HepG2 (cell line): Measurements from ENCODE around the gene WHAMM. TPM values are rescaled to one million over a fixed set of nuclear protein-coding genes. Genes with fewer than 3 reads are reported as not detected.

Experiments used
- ARID2 ChIP-seq: sonication (generic); formaldehyde crosslinking; IDR thresholded peaks from 2 replicates; pipeline ENCODE4 v1.8.1; 2022; ENCODE audit warnings: mild to moderate bottlenecking, missing genetic modification reagents, borderline replicate concordance
- CC2D1A ChIP-seq: sonication (generic); formaldehyde crosslinking; IDR thresholded peaks from 2 replicates; pipeline ENCODE4 v1.8.1; 2023; ENCODE audit warnings: mild to moderate bottlenecking, missing genetic modification reagents
- DR1 ChIP-seq: sonication (generic); formaldehyde crosslinking; IDR thresholded peaks from 2 replicates; pipeline ENCODE4 v1.8.0; 2021; ENCODE audit warnings: mild to moderate bottlenecking, missing genetic modification reagents, inconsistent platforms
- GABPB1 ChIP-seq: IDR thresholded peaks from 2 replicates; pipeline ENCODE4 v1.6.1; 2016; ENCODE audit warnings: mild to moderate bottlenecking, missing genetic modification reagents, moderate library complexity, missing compliant biosample characterization
- HES4 ChIP-seq: sonication (generic); formaldehyde crosslinking; IDR thresholded peaks from 2 replicates; pipeline ENCODE4 v1.9.0; 2021; ENCODE audit warnings: mild to moderate bottlenecking, missing genetic modification reagents, borderline replicate concordance
- NFIB ChIP-seq: sonication (generic); formaldehyde crosslinking; IDR thresholded peaks from 2 replicates; pipeline ENCODE4 v1.9.0; 2021; ENCODE audit warnings: missing genetic modification reagents, mild to moderate bottlenecking, borderline replicate concordance
- NRL ChIP-seq: sonication (generic); formaldehyde crosslinking; IDR thresholded peaks from 2 replicates; pipeline ENCODE4 v1.5.0; 2020; ENCODE audit warnings: missing genetic modification reagents, mild to moderate bottlenecking, moderate library complexity, borderline replicate concordance
- SETDB1 ChIP-seq: sonication (generic); formaldehyde crosslinking; IDR thresholded peaks from 2 replicates; pipeline ENCODE4 v1.5.1; 2020; ENCODE audit warnings: missing genetic modification reagents, mild to moderate bottlenecking, borderline replicate concordance
- TCF7L2 ChIP-seq: IDR thresholded peaks from 2 replicates; pipeline ENCODE4 v1.6.1; 2011; ENCODE audit warnings: mild to moderate bottlenecking, low read depth, low read length, moderate library complexity
- ZBTB26 ChIP-seq: IDR thresholded peaks from 2 replicates; pipeline ENCODE4 v1.6.1; 2016; ENCODE audit warnings: missing compliant biosample characterization, missing genetic modification reagents, borderline replicate concordance
- ZNF121 ChIP-seq: sonication (generic); formaldehyde crosslinking; IDR thresholded peaks from 2 replicates; pipeline ENCODE4 v1.5.0; 2020; ENCODE audit warnings: mild to moderate bottlenecking, missing genetic modification reagents
- ZNF414 ChIP-seq: sonication (generic); formaldehyde crosslinking; IDR thresholded peaks from 2 replicates; pipeline ENCODE4 v1.5.0; 2020; ENCODE audit warnings: missing genetic modification reagents
- ZNF550 ChIP-seq: sonication (generic); formaldehyde crosslinking; IDR thresholded peaks from 2 replicates; pipeline ENCODE4 v1.4.0; 2020; ENCODE audit warnings: mild to moderate bottlenecking, missing genetic modification reagents, borderline replicate concordance
- polyA plus RNA-seq, 8 experiments: library from polyadenylated mRNA; depleted of rRNA in 3 of 8; stranded (reverse) in 7 of 8; unstranded in 1 of 8; fragments of >200 nt; fragmentation: Illumina TruSeq in 4 of 8; extraction: Trizol in 4 of 8; gene quantifications; 2 replicates each; pipeline versions ENCODE4 v1.2.1 to v1.2.3, GENCODE V29; 2011 to 2016; ENCODE audit warnings: low read depth in 4 of 8, missing spikeins in 1 of 8, mixed read lengths in 1 of 8; ENCODE audit not compliant: insufficient read depth in 1 of 8
- total RNA-seq, 5 experiments: library from RNA; depleted of rRNA; stranded (reverse); fragments of >200 nt; fragmentation: Illumina TruSeq; extraction: Trizol; gene quantifications; 2 replicates each; pipeline ENCODE4 v1.2.3, GENCODE V29; 2016; ENCODE audit warnings: low read depth in 1 of 5
- TF ChIP-seq, protein P1 (sequence below): sonication (generic); formaldehyde crosslinking; IDR thresholded peaks from 2 replicates; pipeline ENCODE4 v1.9.0; 2021; ENCODE audit warnings: mild to moderate bottlenecking, missing genetic modification reagents
- TF ChIP-seq, protein P2 (sequence below): IDR thresholded peaks from 2 replicates; pipeline ENCODE4 v1.6.1; 2016; ENCODE audit warnings: mild to moderate bottlenecking

WHAMM gene
- total and polyA plus RNA-seq, 2 of the 13 experiments (the other 11 are each of a cell fraction or from before 2014, with no cell fraction given), result 2.9 to 3.0 TPM

- TF ChIP-seq, protein P1, sequence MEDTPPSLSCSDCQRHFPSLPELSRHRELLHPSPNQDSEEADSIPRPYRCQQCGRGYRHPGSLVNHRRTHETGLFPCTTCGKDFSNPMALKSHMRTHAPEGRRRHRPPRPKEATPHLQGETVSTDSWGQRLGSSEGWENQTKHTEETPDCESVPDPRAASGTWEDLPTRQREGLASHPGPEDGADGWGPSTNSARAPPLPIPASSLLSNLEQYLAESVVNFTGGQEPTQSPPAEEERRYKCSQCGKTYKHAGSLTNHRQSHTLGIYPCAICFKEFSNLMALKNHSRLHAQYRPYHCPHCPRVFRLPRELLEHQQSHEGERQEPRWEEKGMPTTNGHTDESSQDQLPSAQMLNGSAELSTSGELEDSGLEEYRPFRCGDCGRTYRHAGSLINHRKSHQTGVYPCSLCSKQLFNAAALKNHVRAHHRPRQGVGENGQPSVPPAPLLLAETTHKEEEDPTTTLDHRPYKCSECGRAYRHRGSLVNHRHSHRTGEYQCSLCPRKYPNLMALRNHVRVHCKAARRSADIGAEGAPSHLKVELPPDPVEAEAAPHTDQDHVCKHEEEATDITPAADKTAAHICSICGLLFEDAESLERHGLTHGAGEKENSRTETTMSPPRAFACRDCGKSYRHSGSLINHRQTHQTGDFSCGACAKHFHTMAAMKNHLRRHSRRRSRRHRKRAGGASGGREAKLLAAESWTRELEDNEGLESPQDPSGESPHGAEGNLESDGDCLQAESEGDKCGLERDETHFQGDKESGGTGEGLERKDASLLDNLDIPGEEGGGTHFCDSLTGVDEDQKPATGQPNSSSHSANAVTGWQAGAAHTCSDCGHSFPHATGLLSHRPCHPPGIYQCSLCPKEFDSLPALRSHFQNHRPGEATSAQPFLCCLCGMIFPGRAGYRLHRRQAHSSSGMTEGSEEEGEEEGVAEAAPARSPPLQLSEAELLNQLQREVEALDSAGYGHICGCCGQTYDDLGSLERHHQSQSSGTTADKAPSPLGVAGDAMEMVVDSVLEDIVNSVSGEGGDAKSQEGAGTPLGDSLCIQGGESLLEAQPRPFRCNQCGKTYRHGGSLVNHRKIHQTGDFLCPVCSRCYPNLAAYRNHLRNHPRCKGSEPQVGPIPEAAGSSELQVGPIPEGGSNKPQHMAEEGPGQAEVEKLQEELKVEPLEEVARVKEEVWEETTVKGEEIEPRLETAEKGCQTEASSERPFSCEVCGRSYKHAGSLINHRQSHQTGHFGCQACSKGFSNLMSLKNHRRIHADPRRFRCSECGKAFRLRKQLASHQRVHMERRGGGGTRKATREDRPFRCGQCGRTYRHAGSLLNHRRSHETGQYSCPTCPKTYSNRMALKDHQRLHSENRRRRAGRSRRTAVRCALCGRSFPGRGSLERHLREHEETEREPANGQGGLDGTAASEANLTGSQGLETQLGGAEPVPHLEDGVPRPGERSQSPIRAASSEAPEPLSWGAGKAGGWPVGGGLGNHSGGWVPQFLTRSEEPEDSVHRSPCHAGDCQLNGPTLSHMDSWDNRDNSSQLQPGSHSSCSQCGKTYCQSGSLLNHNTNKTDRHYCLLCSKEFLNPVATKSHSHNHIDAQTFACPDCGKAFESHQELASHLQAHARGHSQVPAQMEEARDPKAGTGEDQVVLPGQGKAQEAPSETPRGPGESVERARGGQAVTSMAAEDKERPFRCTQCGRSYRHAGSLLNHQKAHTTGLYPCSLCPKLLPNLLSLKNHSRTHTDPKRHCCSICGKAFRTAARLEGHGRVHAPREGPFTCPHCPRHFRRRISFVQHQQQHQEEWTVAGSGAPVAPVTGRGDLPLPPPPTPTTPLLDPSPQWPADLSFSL (CRISPR knock-in tag), result no peak
- TF ChIP-seq DR1 (CRISPR knock-in tag) (peak; percentile 27; the same call in 1 of the 2 replicates), ZBTB26 (CRISPR knock-in tag) (0 out of 2 replicates have a peak, but pooled peaks have one; percentile 46), SETDB1 (CRISPR knock-in tag) (no peak), CC2D1A (no peak), ARID2 (CRISPR knock-in tag) (no peak), NRL (peak; percentile 67), TCF7L2 (no peak), NFIB (CRISPR knock-in tag) (no peak), GABPB1 (CRISPR knock-in tag) (peak; percentile 76), HES4 (CRISPR knock-in tag) (peak; percentile 20; the same call in 1 of the 2 replicates), ZNF121 (CRISPR knock-in tag) (no peak), ZNF550 (CRISPR knock-in tag) (no peak), ZNF414 (CRISPR knock-in tag) (no peak)
- TF ChIP-seq, protein P2, sequence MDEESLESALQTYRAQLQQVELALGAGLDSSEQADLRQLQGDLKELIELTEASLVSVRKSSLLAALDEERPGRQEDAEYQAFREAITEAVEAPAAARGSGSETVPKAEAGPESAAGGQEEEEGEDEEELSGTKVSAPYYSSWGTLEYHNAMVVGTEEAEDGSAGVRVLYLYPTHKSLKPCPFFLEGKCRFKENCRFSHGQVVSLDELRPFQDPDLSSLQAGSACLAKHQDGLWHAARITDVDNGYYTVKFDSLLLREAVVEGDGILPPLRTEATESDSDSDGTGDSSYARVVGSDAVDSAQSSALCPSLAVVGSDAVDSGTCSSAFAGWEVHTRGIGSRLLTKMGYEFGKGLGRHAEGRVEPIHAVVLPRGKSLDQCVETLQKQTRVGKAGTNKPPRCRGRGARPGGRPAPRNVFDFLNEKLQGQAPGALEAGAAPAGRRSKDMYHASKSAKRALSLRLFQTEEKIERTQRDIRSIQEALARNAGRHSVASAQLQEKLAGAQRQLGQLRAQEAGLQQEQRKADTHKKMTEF (CRISPR knock-in tag), result peak; percentile 44; the same call in 1 of the 2 replicates
Measured at GRCh38 chr15:82809308-82810060, at the start of gene WHAMM (continued).
